SIG-M5 treated with dmso at 0.1 percent for 504 hours (cell line): ENCODE measurements around the gene UGT2B15.
"Not testable (repeated sequence)": the region's sequence is repeated elsewhere in the genome, so short reads cannot be mapped to it uniquely, and the experiment has no call there.

Source experiments
- DNase-seq: peaks from one replicate; lab custom pipeline; 2025; ENCODE audit not compliant: unreplicated experiment; lab: John Stamatoyannopoulos, UW

UGT2B15 gene

DNA sequence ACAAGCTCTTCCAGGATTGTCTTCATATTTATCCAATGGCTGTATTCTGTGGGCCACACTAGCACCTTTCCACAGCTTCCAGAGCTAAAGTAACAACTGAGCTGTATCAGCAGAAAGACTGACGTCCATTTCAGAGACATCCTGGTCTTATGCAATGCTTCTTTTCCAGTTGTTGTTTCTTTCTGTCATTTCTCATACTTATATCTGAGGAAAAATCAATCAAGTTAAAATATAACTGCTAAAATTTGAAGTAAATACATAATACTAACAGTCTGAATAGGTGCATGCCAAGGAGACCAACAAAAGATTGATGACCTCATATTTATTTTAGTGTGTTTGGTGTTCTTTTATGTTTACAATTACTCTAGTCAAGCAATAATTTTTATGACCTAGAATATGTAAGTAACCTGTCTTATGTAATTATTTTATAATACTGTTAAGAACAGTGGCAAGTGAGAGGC lies at the start of gene UGT2B15:
TSS of gene UGT2B15 (minus strand) at position 174 of the 461 bp plus-strand sequence. CDS start at position 140, 34 bp downstream.
- not testable (repeated sequence) for DNase-seq

- no peak for DNase-seq
Measured at GRCh38 chr4:68719075-68719473, 48.6 kb upstream of the UGT2B15 start.

DNA sequence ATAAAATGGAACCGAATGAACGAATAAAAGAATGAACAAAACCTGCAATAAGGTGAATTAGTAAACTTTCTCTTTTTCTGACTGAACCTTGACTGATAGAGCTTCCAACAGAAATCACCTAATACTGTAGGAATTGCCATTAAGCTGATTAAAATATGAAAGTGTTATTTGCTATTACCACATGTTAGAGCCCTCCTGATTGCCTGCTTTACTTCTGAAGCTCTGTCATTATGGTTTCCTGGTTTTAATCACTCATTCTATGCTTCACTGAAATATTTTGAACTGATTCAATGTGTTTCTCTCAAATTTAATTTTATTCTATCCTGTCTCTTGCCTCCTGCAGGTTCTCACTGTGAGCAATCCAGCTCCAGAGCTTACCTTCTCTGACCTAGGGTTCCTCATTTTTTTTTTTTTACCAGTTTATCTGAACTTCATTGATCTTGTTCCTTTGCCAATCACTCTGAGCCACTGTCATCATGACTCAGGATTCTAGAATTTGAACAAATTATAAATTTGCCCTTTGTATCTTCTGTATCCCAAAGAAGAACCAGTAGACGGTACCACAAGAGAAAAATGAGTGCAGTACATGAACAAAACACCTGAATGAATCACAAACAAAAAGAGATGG lies 48.1 kb upstream of the UGT2B15 start:
- no peak for DNase-seq

DNA sequence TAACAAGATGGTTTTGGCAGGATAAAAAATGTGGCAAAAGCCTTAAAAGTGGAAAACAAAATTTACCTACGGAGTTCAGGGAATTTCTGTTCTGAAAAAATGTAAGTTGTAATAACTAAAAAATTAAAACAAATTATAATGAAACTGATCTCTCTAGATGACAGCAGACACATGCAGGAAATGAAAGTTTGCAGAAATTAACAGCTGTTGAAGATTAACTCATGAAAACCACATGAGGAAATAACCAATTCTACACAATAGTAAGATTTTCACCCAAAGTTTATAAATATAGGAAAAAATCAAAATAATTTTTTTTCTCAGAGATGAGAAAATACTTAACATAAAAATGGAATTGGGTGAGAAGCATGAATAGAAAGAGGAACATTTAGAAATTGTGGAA lies 47.5 kb upstream of the UGT2B15 start:
- DNase-seq = no peak

DNA sequence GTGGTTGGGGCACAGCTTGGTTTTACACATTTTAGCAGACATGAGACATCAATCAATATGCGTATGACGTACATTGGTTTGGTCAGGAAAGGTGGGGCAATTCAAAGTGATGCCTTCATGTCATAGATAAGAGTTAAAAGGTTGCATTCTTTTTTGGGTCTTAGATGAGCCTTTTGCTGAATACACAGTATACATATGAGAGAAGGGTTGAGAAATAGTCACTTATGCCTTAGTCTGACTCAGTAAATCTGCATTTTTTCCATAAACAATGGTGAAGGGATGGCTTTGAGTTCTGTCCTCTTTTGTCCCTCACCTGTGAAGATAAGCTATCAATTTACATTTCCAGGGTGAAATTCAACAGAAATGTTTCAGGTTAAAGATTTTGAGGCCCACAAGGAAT lies 43.9 kb upstream of the UGT2B15 start:
- no peak for DNase-seq

- DNase-seq = no peak
Measured at GRCh38 chr4:68712207-68712606, 41.8 kb upstream of the UGT2B15 start.

GRCh38 chr4:68708566-68708965 lies 38.1 kb upstream of the UGT2B15 start:
- no peak for DNase-seq

DNA sequence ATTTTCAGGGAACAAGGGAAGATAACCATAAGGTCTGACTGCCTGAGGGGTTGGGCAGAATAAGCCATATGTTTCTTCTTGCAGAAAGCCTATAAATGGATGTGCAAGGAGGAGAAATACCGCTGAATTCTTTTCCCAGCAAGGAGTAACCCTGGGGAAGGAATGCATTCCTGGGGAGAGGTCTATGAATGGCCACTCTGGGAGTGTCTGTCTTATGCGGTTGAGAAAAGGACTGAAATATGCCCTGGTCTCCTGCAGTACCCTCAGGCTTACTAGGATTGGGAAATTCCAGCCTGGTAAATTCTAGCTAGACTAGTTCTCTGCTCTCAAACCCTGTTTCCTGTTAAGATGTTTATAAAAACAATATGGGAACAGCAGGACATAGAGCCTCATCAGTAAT lies 32.7 kb upstream of the UGT2B15 start:
- DNase-seq = not testable (repeated sequence)

DNA sequence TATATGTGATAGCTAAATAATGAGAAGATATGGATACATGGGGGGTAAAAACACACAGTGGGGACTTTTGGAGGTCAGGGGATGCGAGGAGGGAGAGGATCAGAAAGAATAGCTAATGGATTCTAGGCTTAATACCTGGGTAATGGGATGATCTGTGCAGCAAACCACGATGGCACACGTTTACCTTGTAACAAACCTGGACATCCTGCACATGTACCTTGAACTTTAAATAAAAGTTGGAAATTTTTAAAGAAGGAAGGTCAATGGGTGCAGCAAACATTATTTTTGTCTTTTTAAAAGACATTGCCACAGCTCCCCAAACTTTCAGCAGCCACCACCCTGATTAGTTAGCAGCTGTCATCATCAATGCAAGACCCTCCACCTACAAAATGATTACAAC lies 29.7 kb upstream of the UGT2B15 start:
- no peak for DNase-seq

DNA sequence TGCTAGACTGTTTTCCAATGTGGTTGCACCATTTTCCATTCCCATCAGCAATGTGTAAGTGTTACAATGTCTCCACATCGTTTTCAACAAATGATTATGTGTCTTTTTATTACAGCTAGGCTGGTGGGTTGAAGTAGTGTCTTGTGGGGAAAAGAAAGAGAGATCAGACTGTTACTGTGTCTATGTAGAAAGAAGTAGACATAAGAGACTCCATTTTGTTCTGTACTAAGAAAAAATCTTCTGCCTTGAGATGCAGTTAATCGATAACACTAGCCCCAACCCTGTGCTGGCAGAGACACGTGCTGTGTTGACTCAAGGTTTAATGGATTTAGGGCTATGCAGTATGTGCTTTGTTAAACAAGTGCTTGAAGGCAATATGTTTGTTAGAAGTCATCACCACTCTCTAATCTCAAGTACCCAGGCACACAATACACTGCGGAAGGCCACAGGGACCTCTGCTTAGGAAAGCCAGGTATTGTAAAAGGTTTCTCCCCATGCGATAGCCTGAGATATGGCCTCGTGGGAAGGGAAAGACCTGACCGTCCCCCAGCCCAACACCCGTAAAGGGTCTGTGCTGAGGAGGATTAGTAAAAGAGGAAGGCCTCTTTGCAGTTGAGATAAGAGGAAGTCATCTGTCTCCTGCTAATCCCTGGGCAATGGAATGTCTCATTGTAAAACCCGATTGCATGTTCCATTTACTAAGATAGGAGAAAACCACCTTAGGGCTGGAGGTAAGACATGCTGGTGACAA lies 23.0 kb upstream of the UGT2B15 start:
- no peak for DNase-seq

DNA sequence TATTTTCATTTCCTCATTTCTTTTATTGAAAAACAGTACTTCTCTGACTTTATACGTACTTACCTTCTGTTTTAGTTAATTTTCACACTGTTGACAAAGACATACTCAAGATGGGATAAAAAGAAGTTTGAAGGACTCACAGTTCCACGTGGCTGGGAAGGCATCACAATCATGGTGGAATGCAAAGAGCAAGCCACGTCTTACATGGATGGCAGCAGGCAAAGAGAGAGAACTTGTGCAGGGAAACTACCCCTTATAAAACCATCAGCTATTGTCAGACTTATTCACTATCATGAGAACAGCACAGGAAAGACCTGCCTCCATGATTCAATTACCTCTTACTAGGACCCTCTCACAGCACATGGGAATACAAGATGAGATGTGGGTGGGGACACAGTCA lies 20.7 kb upstream of the UGT2B15 start:
- no peak for DNase-seq

DNA sequence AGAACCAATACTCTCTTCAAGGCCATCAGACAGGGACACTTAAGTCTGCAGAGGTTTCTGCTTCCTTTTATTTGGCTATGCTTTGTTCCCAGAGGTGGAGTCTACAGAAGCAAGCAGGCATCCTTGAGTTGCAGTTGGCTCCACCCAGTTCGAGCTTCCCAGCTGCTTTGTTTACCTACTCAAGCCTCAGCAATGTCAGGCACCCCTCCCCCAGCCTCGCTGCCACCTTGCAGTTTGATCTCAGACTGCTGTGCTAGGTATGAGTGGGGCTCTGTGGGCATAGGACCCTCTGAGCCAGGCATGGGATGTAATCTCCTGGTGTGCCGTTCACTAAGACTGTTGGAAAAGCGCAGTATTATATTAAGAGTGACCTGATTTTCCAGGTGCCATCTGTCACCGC lies 12.6 kb upstream of the UGT2B15 start:
- DNase-seq = no peak

- not testable (repeated sequence) for DNase-seq
Measured at GRCh38 chr4:68681298-68681697, 10.8 kb upstream of the UGT2B15 start.

GRCh38 chr4:68673143-68673542 lies 2.7 kb upstream of the UGT2B15 start:
- no peak for DNase-seq

DNA sequence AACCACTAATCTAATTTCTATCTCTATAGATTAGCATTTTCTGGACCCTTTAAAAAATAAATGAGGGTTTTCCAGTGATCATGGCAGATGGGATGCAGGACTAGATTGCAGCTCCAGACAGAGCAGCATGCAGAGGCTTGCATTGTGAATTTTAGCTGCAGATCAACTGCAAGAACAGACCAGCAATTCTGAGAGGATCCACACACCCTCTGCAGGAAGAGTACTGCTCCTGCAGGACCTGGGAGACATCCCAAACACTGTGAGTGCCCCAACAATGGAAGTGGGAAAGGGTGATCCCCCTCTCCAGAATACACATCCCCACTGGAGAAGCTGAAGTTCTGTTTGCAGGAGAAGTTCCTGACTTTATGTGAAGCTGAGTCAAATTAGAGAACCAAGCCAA lies 765 bp upstream of the UGT2B15 start:
- not testable (repeated sequence) for DNase-seq

- DNase-seq = not testable (repeated sequence)
Measured at GRCh38 chr4:68668537-68669163, 1.8 kb downstream of the UGT2B15 start.

DNA sequence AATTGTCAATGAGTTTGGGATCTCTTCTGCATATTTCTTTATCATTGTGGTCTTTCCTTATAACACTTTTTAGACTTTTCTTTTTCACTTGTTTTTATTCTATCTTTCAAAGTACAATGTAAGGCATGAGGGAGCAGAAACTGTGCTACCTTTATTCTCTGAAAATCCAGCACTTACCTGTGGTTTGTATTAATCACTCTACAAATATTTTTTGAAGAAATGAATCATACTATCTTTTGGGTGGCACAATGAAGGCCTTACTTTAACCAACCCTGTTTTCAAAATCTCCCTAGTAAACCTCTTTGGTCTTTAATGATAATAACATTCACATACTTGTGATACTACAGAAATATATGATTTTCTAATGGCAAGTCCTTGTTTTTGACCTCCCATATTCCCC lies 2.9 kb downstream of the UGT2B15 start:
- not testable (repeated sequence) for DNase-seq

- not testable (repeated sequence) for DNase-seq
Measured at GRCh38 chr4:68664721-68665120, 5.7 kb downstream of the UGT2B15 start.

DNA sequence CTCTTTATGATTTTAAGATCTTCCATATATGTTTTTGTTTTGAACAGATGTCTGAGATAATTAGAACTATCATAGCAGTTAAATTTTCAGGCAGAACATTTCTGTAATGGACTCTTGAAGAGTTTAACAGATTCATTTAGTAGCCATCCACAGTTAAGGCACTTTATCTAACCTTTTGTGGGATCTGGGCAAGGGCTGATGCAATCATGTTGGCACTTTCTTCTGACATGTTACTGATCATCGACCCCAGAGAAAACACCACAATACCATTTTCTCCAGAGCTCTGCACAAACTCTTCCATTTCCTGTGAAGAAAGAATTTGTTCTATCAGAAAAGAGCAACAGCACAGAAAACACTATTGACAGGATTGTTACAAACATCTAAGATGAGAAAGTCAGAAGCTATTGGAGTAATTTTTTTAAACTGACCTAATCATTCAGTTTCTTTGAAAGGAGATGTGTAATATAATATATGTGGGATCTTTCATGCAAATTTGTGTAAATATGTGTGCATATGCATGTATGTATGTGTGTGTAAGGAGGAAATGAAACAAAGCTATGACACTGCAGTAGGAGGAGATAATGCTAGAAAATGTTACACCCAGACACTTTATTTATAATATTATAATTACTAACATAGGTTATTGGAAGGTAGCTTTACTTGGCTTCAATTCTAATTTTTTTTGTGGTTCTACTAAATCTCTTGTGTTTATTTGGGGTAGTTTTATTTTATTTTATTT lies 7.4 kb downstream of the UGT2B15 start:
- DNase-seq = not testable (repeated sequence)

- DNase-seq = no peak
Measured at GRCh38 chr4:68658672-68659071, 11.8 kb downstream of the UGT2B15 start.

- DNase-seq = not testable (repeated sequence)
Measured at GRCh38 chr4:68657022-68657594, 13.3 kb downstream of the UGT2B15 start.
